Measurements from ENCODE around the gene LNPK. TPM values are rescaled to one million over a fixed set of nuclear protein-coding genes. Genes with fewer than 3 reads are reported as not detected.
"Not testable (repeated sequence)": the region's sequence is repeated elsewhere in the genome, so short reads cannot be mapped to it uniquely, and the experiment has no call there.

Gene LNPK
- total RNA-seq, 1 experiment from 2014 or later, result 21.8 TPM

DNA sequence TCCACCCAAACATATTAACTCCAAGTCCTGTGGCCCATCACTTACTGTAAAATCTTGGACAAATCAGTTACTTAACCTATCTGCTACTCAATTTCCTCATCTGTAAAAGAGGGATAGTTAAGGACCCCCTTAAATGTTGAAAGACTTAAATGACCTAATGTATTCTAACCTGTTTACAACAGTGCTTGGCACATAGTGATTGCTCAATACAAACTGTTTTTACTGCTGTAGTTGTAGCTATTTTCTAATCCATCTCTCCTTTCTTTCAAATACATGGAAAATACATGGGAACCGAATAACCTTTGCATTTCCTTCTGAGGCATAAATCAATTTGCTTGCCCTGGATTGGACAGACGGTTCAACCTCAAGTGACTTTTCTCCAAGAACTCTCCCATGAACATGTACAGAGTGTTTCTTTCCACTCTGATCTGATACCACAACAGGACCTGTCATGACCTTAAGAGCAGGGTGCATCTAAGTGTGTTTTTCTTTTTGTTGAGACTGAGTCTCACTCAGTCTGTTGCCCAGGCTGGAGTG lies 2.7 kb downstream of the LNPK start:
- Mint-ChIP-seq H3K27ac (ENCODE audit: low read depth, unreplicated experiment) (no peak overlapping the region), H3K4me1 (ENCODE audit: insufficient read depth, unreplicated experiment) (peaks cover 9% of the 10 kb centered on the region), H3K27me3 (ENCODE audit: insufficient read depth, unreplicated experiment) (no peaks in the 10 kb centered on the region), H3K9me3 (ENCODE audit: unreplicated experiment) (no peaks in the 10 kb centered on the region), H3K4me3 (ENCODE audit: unreplicated experiment) (no peak overlapping the region), H3K36me3 (ENCODE audit: insufficient read depth, unreplicated experiment) (peaks cover 6% of the 10 kb centered on the region)
- POLR2A ChIA-PET, result interaction anchor here (3.1 kb wide), 1 partner anchor 25 kb away, joined by 14 read pairs; no protein-coding TSS in a partner anchor
- no TSS peak for BruUV-seq (replicated peaks)
- intact Hi-C loops (cut with micrococcal nuclease), result no loop called here
- no peak for DNase-seq (ENCODE audit: unreplicated experiment)
- TF ChIP-seq, protein P1, sequence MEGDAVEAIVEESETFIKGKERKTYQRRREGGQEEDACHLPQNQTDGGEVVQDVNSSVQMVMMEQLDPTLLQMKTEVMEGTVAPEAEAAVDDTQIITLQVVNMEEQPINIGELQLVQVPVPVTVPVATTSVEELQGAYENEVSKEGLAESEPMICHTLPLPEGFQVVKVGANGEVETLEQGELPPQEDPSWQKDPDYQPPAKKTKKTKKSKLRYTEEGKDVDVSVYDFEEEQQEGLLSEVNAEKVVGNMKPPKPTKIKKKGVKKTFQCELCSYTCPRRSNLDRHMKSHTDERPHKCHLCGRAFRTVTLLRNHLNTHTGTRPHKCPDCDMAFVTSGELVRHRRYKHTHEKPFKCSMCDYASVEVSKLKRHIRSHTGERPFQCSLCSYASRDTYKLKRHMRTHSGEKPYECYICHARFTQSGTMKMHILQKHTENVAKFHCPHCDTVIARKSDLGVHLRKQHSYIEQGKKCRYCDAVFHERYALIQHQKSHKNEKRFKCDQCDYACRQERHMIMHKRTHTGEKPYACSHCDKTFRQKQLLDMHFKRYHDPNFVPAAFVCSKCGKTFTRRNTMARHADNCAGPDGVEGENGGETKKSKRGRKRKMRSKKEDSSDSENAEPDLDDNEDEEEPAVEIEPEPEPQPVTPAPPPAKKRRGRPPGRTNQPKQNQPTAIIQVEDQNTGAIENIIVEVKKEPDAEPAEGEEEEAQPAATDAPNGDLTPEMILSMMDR (IDR thresholded peaks at IDR 0.05; ENCODE audit: unreplicated experiment), result no peak
- CTCF ChIA-PET, result interaction anchor here (0.6 kb wide), 1 partner anchor 174 kb away, joined by 3 read pairs; no protein-coding TSS in a partner anchor

DNA sequence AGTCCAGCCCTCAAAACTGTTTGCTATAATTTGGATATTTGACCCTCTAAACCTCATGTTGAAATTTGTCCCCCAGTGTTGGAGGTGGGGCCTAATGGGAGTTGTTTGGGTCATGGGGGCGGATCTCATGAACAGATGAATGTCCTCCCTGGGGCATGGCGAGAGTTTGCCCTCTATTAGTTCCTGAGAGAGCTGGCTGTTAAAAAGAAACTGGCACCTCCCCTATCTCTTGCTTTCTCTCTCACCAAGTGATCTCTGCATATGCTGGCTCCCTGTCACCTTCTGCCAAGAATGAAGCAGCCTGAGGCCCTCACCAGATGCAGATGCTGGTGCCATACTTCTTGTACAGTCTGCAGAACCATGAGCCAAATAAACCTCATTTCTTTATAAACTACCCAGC lies 12.0 kb downstream of the LNPK start:
- Mint-ChIP-seq H3K4me3 (ENCODE audit: unreplicated experiment) (no peak overlapping the region), H3K36me3 (ENCODE audit: insufficient read depth, unreplicated experiment) (peaks cover 10% of the 10 kb centered on the region), H3K27ac (ENCODE audit: low read depth, unreplicated experiment) (no peak overlapping the region), H3K27me3 (ENCODE audit: insufficient read depth, unreplicated experiment) (no peaks in the 10 kb centered on the region), H3K4me1 (ENCODE audit: insufficient read depth, unreplicated experiment) (no peaks in the 10 kb centered on the region), H3K9me3 (ENCODE audit: unreplicated experiment) (no peaks in the 10 kb centered on the region)
- ChIA-PET POLR2A (interaction anchor here (0.6 kb wide), 2 partner anchors 34 to 555 kb away, joined by 3 read pairs; no protein-coding TSS in a partner anchor), CTCF (no interaction called here)
- DNase-seq (ENCODE audit: unreplicated experiment), result no peak
- BruUV-seq (replicated peaks), result no TSS peak
- intact Hi-C loops (cut with micrococcal nuclease), result no loop called here
- TF ChIP-seq, protein P1 (IDR thresholded peaks at IDR 0.05; ENCODE audit: unreplicated experiment), result no peak

DNA sequence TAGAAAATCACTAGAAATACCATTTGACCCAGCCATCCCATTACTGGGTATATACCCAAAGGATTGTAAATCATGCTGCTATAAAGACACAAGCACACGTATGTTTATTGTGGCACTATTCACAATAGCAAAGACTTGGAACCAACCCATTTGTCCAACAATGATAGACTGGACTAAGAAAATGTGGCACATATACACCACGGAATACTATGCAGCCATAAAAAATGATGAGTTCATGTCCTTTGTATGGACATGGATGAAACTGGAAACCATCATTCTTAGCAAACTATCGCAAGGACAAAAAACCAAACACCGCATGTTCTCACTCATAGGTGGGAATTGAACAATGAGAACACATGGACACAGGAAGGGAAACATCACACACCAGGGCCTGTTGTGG lies 14.9 kb downstream of the LNPK start:
- POLR2A ChIA-PET, result interaction anchor here (1.0 kb wide), 1 partner anchor 14 kb away, joined by 5 read pairs; the partner anchor contains the start of gene LNPK
- H3K9me3 Mint-ChIP-seq (ENCODE audit: unreplicated experiment); DNase-seq (ENCODE audit: unreplicated experiment); H3K4me1 Mint-ChIP-seq (ENCODE audit: insufficient read depth, unreplicated experiment); CTCF ChIA-PET; intact Hi-C loops (cut with micrococcal nuclease); H3K27ac Mint-ChIP-seq (ENCODE audit: low read depth, unreplicated experiment); H3K27me3 Mint-ChIP-seq (ENCODE audit: insufficient read depth, unreplicated experiment); H3K4me3 Mint-ChIP-seq (ENCODE audit: unreplicated experiment); BruUV-seq (replicated peaks): not testable (repeated sequence)
- H3K36me3 Mint-ChIP-seq (ENCODE audit: insufficient read depth, unreplicated experiment), result peaks cover 17% of the 10 kb centered on the region

DNA sequence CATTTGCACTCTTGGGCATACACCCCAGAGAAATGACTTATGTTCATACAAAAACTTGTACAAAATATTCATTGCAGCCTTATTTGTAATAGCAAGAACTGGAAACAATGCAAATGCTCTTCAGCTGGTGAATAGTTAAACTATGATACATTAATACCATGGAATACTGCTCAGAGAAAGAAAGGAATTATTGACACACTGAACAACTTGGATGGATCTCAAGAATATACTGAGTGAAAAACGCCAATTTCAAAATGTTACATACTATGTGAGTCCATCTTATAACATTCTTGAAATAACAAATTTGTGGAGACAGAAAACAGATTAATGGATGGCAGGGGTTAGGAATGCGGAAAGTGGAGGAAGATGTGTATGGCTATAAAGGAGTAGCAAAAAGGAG lies 17.2 kb downstream of the LNPK start:
- no TSS peak for BruUV-seq (replicated peaks)
- intact Hi-C loops (cut with micrococcal nuclease), result no loop called here
- Mint-ChIP-seq H3K4me1 (ENCODE audit: insufficient read depth, unreplicated experiment) (no peaks in the 10 kb centered on the region), H3K27me3 (ENCODE audit: insufficient read depth, unreplicated experiment) (no peaks in the 10 kb centered on the region), H3K36me3 (ENCODE audit: insufficient read depth, unreplicated experiment) (peaks cover 12% of the 10 kb centered on the region), H3K4me3 (ENCODE audit: unreplicated experiment) (no peak overlapping the region), H3K9me3 (ENCODE audit: unreplicated experiment) (no peaks in the 10 kb centered on the region), H3K27ac (ENCODE audit: low read depth, unreplicated experiment) (no peak overlapping the region)
- CTCF ChIA-PET, result no interaction called here
- DNase-seq (ENCODE audit: unreplicated experiment), result no peak
- TF ChIP-seq, protein P1 (IDR thresholded peaks at IDR 0.05; ENCODE audit: unreplicated experiment), result no peak
- POLR2A ChIA-PET, result no interaction called here
